ENCODE measurements around the gene ITLN1. TPM values are rescaled to one million over a fixed set of nuclear protein-coding genes. Genes with fewer than 3 reads are reported as not detected.
"Not testable (repeated sequence)": the region's sequence is repeated elsewhere in the genome, so short reads cannot be mapped to it uniquely, and the experiment has no call there.

Gene ITLN1
- total RNA-seq = not detected

DNA sequence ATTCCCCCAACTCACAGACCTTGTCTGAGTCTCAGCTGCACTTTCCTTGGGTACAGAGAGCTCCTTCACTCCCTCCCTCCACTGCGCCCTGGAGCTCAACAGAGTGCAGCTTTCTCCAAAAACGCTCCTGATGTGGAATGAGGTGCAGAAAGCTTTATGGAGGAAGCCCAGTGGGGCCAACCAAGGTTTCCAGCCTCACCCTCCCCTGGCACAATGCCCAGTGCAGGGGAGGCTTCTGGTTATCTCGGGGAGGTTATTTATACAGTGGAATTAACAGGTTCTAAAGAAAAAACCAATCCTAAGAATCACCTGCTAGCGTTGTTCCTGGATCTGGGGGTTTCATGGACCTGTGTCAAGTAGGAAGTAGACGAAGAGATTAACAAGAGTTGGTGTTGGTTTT, at the start of gene ITLN1:
Gene ITLN1, minus strand, starts transcription at position 139 of the 400 bp plus-strand sequence. CDS start 303 bp downstream, outside the sequence.
- Mint-ChIP-seq H3K4me1 (no peaks in the 10 kb centered on the region), H3K36me3 (no peaks in the 10 kb centered on the region), H3K4me3 (no peak within 1 kb of the TSS), H3K27me3 (peaks cover 2% of the 10 kb centered on the region), H3K27ac (no peak within 1 kb of the TSS), H3K9me3 (no peaks in the 10 kb centered on the region)
- DNase-seq (no peak), ATAC-seq (ENCODE audit: low read depth) (no peak)
- POLR2A ChIA-PET = interaction anchor here (1.0 kb wide), 1 partner anchor 16 kb away, joined by 3 read pairs; no protein-coding TSS in a partner anchor

DNA sequence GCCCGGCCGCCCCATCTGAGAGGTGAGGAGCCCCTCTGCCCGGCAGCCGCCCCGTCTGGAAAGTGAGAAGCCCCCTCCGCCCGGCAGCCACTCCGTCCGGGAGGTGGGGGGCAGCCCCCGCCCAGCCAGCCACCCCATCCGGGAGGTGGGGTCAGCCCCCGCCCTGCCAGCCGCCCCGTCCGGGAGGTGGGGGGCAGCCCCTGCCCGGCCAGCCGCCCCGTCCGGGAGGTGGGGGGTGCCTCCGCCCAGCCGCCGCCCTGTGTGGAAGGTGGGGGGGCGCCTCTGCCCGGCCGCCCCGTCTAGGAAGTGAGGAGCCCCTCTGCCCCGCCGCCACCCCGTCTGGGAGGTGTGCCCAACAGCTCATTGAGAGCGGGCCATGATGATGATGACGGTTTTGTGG, 48.3 kb upstream of the ITLN1 start:
- H3K4me1 Mint-ChIP-seq; H3K27ac Mint-ChIP-seq; ATAC-seq (ENCODE audit: low read depth); DNase-seq; H3K4me3 Mint-ChIP-seq; H3K36me3 Mint-ChIP-seq; H3K27me3 Mint-ChIP-seq; H3K9me3 Mint-ChIP-seq; POLR2A ChIA-PET: not testable (repeated sequence)

DNA sequence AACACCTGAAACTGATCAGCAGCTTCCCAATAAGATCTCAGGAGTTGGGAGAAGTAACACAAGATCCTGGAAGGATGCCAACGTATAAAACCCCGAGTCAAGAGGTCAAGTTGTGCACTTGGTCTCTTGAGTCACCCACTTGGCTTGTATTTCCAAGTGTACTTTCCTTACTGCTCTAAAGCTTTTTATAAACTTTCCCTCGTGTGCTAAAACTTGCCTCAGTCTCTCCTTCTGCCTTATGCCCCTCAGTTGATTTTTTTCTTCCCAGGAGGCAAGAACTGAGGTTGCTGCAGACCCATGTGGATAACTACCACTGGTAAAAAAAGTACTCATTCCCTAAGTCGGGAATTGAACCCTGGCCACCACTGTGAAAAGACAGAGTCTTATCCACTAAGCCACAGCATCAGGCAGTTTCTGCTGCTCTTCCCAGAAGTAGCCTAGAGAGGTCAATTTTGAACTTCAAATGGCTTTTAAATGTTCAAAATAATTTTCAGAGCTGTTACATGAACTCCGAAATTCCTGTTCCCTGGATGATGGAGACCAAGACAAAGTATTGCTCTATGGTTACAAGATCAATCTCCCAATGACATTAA, 40.8 kb upstream of the ITLN1 start:
- H3K36me3 Mint-ChIP-seq = peaks cover 7% of the 10 kb centered on the region
- H3K4me1 Mint-ChIP-seq = peaks cover 4% of the 10 kb centered on the region
- H3K9me3 Mint-ChIP-seq = peaks cover 25% of the 10 kb centered on the region
- POLR2A ChIA-PET = no interaction called here
- no peak for ATAC-seq (ENCODE audit: low read depth)
- H3K27me3 Mint-ChIP-seq = peaks cover 3% of the 10 kb centered on the region
- no peak overlapping the region for H3K4me3 Mint-ChIP-seq
- no peak overlapping the region for H3K27ac Mint-ChIP-seq
- DNase-seq = no peak

DNA sequence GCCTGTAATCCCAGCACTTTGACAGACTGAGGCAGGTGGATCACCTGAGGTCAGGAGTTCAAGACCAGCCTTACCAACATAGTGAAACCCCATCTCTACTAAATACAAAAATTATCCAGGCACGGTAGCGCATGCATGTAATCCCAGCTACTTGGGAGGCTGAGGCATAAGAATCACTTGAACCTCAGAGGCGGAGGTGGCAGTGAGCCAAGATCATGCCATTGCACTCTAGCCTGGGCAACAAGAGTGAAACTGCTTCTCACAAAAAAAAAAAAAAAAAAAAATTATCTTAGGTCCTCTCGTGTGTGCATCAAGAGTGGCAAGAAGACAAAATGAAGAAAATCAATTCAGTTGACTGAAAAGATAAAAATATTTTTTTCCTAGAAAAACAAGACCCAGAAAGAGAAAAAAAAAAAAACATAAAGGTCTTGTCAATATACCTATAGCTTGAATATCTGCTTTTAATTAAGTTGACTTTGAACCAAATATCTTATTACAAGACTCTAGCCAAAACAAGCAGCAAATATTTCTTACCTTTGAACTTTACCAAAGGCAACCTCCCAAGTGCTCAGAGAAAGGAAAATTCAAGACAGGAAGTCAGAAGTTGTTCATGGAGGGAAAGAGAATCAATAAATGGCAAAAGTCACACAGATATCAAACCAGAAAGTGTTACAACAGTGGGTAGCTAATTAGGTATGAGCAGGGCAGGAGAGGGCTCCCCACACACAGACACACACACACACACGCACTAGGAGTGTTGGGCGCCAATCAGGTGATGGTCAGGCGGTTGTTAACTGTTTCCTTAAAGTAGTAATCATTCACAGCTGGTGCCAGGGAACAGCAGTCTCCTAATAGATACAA, 40.0 kb upstream of the ITLN1 start:
- Mint-ChIP-seq H3K27me3 (peaks cover 4% of the 10 kb centered on the region), H3K36me3 (peaks cover 7% of the 10 kb centered on the region), H3K27ac (no peak overlapping the region), H3K4me1 (peaks cover 4% of the 10 kb centered on the region), H3K9me3 (peaks cover 27% of the 10 kb centered on the region), H3K4me3 (no peak overlapping the region)
- DNase-seq = no peak
- POLR2A ChIA-PET = no interaction called here
- ATAC-seq (ENCODE audit: low read depth) = no peak

DNA sequence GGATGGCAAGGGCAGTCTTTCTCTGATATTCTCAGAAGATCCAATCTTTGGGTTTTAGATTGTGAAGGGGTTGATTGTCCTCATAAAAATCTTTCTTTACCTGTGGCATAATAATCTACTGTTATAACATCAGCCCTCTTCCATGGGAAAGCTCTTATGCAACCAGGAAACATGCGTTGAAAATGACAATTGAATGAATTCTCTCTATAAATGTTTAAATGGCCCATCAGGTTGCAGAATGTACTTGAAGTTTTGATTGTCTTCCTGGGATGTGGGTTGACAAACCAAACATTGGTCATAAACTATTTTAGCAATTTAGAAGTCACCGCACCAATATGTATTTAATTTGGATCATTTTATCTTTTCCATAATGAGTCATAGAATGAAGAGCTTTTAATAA, 31.7 kb upstream of the ITLN1 start:
- DNase-seq (no peak), ATAC-seq (ENCODE audit: low read depth) (no peak)
- H3K27me3 Mint-ChIP-seq = peaks cover 22% of the 10 kb centered on the region
- H3K36me3 Mint-ChIP-seq = peaks cover 6% of the 10 kb centered on the region
- POLR2A ChIA-PET = no interaction called here
- H3K4me1 Mint-ChIP-seq = no peaks in the 10 kb centered on the region
- H3K4me3 Mint-ChIP-seq = no peak overlapping the region
- peaks cover 18% of the 10 kb centered on the region for H3K9me3 Mint-ChIP-seq
- H3K27ac Mint-ChIP-seq = no peak overlapping the region

DNA sequence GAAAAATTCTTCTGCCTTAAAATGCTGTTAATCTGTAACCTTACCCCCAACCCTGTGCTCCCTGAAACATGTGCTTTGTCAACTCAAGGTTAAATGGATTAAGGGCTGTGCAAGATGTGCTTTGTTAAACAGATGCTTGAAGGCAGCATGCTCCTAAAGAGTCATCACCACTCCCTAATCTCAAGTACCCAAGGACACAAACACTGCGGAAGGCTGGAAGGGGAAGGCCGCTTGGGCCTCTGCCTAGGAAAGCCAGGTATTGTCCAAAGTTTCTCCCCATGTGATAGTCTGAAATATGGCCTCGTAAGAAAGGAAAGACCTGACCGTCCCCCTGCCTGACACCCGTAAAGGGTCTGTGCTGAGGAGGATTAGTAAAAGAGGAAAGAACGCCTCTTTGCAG, 28.2 kb upstream of the ITLN1 start:
- H3K36me3 Mint-ChIP-seq; POLR2A ChIA-PET; H3K9me3 Mint-ChIP-seq; ATAC-seq (ENCODE audit: low read depth); H3K27ac Mint-ChIP-seq; DNase-seq; H3K4me3 Mint-ChIP-seq; H3K4me1 Mint-ChIP-seq: not testable (repeated sequence)
- peaks cover 18% of the 10 kb centered on the region for H3K27me3 Mint-ChIP-seq

DNA sequence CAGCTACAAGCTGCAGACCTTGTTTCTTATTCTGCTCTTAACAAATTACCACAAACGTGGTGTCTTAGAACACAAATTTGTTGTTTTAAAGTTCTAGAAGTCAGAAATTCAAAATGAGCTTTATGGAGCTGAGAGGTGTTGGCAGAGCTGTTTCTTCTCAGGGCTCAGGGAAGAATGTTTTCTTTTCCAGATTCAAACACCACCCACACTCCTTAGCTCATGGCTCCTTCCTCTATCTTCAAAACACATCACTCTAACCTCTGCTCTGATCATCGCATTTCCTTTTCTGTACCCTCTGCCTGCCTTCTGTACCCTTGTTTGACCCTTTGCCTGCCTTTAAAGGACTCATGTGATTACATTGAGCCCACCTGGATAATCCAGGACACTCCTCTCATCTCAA, 26.9 kb upstream of the ITLN1 start:
- POLR2A ChIA-PET = no interaction called here
- Mint-ChIP-seq H3K27me3 (peaks cover 14% of the 10 kb centered on the region), H3K4me1 (no peaks in the 10 kb centered on the region), H3K9me3 (no peaks in the 10 kb centered on the region), H3K27ac (no peak overlapping the region), H3K4me3 (no peak overlapping the region), H3K36me3 (no peaks in the 10 kb centered on the region)
- ATAC-seq (ENCODE audit: low read depth) = no peak
- DNase-seq = no peak

DNA sequence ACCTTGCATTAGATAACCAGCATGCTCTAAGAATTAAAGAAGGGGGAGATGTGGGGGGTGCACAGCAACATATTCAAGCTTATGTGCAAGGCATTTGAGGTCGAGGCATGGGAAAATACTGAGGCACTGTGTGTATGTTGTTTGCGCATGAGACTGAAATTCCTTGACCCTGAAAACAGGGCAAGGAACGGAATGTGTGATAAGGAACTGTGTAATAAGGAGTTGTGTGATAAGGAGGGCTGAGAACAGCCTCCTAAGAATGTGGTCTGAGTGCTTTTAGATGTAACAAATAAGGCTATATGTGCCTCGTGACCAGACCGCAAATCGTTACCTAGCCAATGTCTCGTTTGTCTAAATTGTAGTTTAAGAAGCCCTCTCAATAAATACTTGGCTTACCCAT, 26.5 kb upstream of the ITLN1 start:
- POLR2A ChIA-PET = no interaction called here
- H3K27me3 Mint-ChIP-seq = peaks cover 10% of the 10 kb centered on the region
- H3K4me1 Mint-ChIP-seq = no peaks in the 10 kb centered on the region
- H3K27ac Mint-ChIP-seq = no peak overlapping the region
- no peak overlapping the region for H3K4me3 Mint-ChIP-seq
- no peaks in the 10 kb centered on the region for H3K36me3 Mint-ChIP-seq
- DNase-seq = no peak
- no peak for ATAC-seq (ENCODE audit: low read depth)
- no peaks in the 10 kb centered on the region for H3K9me3 Mint-ChIP-seq

DNA sequence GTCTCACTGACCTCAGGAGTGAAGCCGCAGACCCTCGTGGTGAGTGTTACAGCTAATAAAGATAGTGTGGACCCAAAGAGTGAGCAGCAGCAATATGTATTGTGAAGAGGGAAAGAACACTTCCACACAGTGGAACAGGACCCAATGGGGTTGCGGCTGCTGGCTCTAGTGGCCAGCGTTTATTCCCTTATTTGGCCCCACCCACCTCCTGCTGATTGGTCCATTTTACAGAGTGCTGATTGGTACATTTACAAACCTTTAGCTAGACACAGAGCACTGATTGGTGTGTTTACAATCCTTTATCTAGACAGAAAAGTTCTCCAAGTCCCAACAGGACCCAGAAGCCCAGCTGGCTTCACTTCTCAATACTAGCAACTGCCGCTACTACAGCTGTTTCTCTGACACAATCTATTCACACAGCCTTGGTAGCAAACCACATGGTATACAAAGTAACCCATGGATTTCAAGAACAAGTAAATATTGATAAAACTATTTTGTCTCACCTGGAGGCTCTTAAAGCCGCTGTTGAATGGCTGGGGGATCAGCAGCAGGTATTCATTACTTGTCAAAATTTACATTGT, 25.3 kb upstream of the ITLN1 start:
- H3K4me1 Mint-ChIP-seq = no peaks in the 10 kb centered on the region
- H3K27ac Mint-ChIP-seq = no peak overlapping the region
- POLR2A ChIA-PET = no interaction called here
- DNase-seq (no peak), ATAC-seq (ENCODE audit: low read depth) (no peak)
- H3K9me3 Mint-ChIP-seq = no peaks in the 10 kb centered on the region
- H3K27me3 Mint-ChIP-seq = peaks cover 3% of the 10 kb centered on the region
- H3K4me3 Mint-ChIP-seq = no peak overlapping the region
- no peaks in the 10 kb centered on the region for H3K36me3 Mint-ChIP-seq

DNA sequence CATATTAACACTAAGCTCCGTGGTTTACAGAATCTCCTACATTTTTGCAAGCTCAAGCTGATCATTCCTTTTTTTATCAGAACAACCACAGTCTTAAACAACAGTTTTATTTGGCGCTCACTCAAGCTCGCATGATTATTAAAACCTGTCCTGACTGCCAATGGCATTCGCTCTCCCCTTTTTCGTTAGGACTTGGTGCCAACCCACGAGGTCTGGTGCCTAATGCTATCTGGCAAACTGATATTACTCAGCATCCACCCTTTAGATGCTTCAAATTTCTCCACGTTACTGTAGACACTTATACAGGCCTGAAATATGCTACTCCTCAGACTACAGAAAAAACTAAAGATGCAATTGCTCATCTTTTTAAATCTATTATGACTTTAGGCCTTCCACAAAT, 23.0 kb upstream of the ITLN1 start:
- H3K27ac Mint-ChIP-seq = no peak overlapping the region
- H3K36me3 Mint-ChIP-seq = no peaks in the 10 kb centered on the region
- H3K27me3 Mint-ChIP-seq = peaks cover 6% of the 10 kb centered on the region
- H3K4me3 Mint-ChIP-seq = no peak overlapping the region
- H3K9me3 Mint-ChIP-seq = no peaks in the 10 kb centered on the region
- DNase-seq (no peak), ATAC-seq (ENCODE audit: low read depth) (no peak)
- POLR2A ChIA-PET = no interaction called here
- no peaks in the 10 kb centered on the region for H3K4me1 Mint-ChIP-seq

DNA sequence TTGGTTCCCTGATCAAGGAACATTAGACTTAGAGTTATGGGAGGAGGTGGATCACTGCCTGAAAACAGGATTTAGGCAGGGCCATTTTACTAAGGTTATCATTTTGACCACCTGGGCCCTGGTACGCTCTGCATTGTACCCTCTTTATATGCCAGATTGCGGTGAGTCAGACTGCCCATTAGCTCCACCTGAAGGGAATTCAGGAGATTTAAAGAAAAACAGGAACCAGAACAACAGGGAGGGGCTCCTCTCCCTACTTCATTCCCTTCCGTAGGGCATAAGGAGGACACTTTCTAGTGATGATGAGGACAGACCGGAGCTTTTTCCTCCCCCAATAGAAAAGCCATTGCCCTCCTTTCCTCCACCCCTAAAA, 20.6 kb upstream of the ITLN1 start:
- Mint-ChIP-seq H3K27ac (no peak overlapping the region), H3K27me3 (peaks cover 8% of the 10 kb centered on the region), H3K36me3 (no peaks in the 10 kb centered on the region), H3K4me1 (no peaks in the 10 kb centered on the region), H3K4me3 (no peak overlapping the region), H3K9me3 (no peaks in the 10 kb centered on the region)
- POLR2A ChIA-PET = no interaction called here
- DNase-seq (no peak), ATAC-seq (ENCODE audit: low read depth) (no peak)

DNA sequence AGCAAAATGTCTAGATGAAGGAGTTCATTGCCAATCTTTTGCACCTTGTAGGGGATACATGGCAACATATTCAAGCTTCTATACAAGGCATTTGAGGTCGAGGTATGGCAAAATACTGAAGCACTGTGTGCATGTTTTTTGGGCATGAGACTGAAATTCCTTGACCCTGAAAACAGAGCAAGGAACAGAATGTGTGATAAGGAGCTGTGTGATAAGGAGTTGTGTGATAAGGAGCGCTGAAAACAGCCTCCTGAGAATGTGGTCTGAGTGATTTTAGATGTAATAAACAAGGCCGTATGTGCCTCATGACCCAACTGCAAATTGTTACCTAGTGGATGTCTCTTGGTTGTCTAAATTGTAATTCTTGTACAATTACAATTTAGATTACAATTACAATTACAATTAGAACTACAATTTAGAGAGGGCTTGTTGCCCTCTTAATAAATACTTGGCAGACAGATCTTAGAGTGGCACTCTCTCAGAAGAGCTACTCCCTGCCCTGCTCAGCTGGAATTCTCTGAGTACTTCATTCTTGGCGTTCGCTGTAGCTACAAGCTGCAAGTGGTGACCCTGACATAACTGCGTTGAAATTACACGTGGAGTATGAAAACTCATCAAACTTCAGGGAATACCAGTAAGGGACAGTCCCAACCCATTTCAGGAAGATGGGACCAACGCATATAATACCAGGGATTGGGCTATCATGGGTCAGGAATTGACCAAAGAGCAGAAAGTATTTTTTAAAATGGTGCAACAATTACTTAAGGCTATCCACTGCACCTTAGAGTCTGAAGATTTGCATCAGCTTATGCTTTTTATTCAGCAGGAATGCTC, 20.0 kb upstream of the ITLN1 start:
- POLR2A ChIA-PET = interaction anchor here (0.7 kb wide), 1 partner anchor 399 kb away, joined by 3 read pairs; no protein-coding TSS in a partner anchor
- no peak overlapping the region for H3K27ac Mint-ChIP-seq
- no peak for ATAC-seq (ENCODE audit: low read depth)

DNA sequence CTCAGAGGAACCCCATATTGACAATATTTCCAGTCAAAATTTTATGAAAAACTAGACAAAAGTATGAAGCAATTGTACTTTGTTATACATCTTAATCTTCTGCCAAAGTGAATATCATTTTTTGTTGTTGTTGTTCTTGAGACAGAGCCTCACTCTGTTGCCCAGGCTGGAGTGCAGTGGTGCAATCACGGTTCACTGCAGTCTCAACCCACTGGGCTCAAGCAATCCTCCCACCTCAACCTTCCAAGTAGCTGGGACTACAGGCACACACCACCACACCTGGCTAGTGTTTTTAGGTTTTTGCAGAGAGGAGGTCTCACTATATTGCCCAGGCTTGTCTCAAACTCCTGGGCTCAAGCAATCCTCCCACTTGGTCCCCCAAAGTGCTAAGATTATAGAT, 17.3 kb upstream of the ITLN1 start:
- H3K4me1 Mint-ChIP-seq; H3K4me3 Mint-ChIP-seq; ATAC-seq (ENCODE audit: low read depth): not testable (repeated sequence)

More for the DNA sequence above, 20.0 kb upstream of the ITLN1 start:
- DNase-seq = no peak
- no peaks in the 10 kb centered on the region for H3K4me1 Mint-ChIP-seq
- H3K27me3 Mint-ChIP-seq = peaks cover 8% of the 10 kb centered on the region
- H3K9me3 Mint-ChIP-seq = peaks cover 3% of the 10 kb centered on the region
- H3K4me3 Mint-ChIP-seq = no peak overlapping the region
- no peaks in the 10 kb centered on the region for H3K36me3 Mint-ChIP-seq

More for the DNA sequence above, 17.3 kb upstream of the ITLN1 start:
- H3K27me3 Mint-ChIP-seq = peaks cover 26% of the 10 kb centered on the region
- H3K27ac Mint-ChIP-seq, DNase-seq, H3K36me3 Mint-ChIP-seq, POLR2A ChIA-PET, H3K9me3 Mint-ChIP-seq: not testable (repeated sequence)
